T-helper 1 cell treated with Interleukin-12 subunit alpha and Interleukin-12 subunit beta and Interleukin-4 antibody, amounts not matched to agents 30 μg/mL and 1 μg/mL, for 36 hours (primary cell): ENCODE measurements around the gene FALEC.

ENCODE experiments used
- H3K27ac Mint-ChIP-seq: one replicate; pipeline ENCODE4 v1.8.0; 2021; ENCODE audit warnings: mild to moderate bottlenecking, mixed read lengths
- H3K27me3 Mint-ChIP-seq: one replicate; pipeline ENCODE4 v1.8.0; 2021; ENCODE audit warnings: low read depth, mixed read lengths
- H3K36me3 Mint-ChIP-seq: one replicate; pipeline ENCODE4 v1.8.0; 2021; ENCODE audit warnings: low read depth, mixed read lengths
- H3K4me1 Mint-ChIP-seq: one replicate; pipeline ENCODE4 v1.8.0; 2021; ENCODE audit warnings: low read depth, mixed read lengths
- H3K4me3 Mint-ChIP-seq: one replicate; pipeline ENCODE4 v1.8.0; 2021; ENCODE audit warnings: mild to moderate bottlenecking, moderate library complexity, mixed read lengths
- H3K9me3 Mint-ChIP-seq: one replicate; pipeline ENCODE4 v1.8.0; 2021; ENCODE audit warnings: mixed read lengths

Gene FALEC

DNA sequence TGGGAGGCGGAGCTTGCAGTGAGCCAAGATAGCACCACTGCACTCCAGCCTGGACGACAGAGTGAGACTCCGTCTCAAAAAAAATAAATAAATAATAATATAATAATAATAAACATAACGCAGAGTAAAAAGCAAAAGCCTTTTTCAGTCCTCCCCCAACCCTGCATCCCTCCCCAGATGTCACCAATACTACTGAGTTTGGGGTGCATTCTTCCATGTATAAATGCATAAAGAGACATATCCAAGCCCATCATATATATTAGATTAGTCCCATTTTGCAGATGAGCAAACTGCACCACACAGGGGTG, 32.7 kb downstream of the FALEC start:
- H3K4me3 Mint-ChIP-seq: peak overlapping the region; percentile 72
- no peak overlapping the region for H3K27ac Mint-ChIP-seq
- H3K27me3 Mint-ChIP-seq: peaks cover 33% of the 10 kb centered on the region
- no peaks in the 10 kb centered on the region for H3K36me3 Mint-ChIP-seq
- no peaks in the 10 kb centered on the region for H3K9me3 Mint-ChIP-seq
- H3K4me1 Mint-ChIP-seq: peaks cover 21% of the 10 kb centered on the region

- Mint-ChIP-seq H3K9me3 (no peaks in the 10 kb centered on the region), H3K27ac (peak within 1 kb of the TSS; percentile 45), H3K4me3 (peak within 1 kb of the TSS; percentile 83), H3K27me3 (peaks cover 30% of the 10 kb centered on the region), H3K4me1 (peaks cover 21% of the 10 kb centered on the region), H3K36me3 (no peaks in the 10 kb centered on the region)
These were observed 33.3 kb downstream of the FALEC start, which contains the start of gene ADAMTSL4 for GRCh38 chr1:150548632-150549495. TSS of gene ADAMTSL4 (plus strand) at chr1:150549408. CDS start at chr1:150552289, 2,881 bp downstream.

DNA sequence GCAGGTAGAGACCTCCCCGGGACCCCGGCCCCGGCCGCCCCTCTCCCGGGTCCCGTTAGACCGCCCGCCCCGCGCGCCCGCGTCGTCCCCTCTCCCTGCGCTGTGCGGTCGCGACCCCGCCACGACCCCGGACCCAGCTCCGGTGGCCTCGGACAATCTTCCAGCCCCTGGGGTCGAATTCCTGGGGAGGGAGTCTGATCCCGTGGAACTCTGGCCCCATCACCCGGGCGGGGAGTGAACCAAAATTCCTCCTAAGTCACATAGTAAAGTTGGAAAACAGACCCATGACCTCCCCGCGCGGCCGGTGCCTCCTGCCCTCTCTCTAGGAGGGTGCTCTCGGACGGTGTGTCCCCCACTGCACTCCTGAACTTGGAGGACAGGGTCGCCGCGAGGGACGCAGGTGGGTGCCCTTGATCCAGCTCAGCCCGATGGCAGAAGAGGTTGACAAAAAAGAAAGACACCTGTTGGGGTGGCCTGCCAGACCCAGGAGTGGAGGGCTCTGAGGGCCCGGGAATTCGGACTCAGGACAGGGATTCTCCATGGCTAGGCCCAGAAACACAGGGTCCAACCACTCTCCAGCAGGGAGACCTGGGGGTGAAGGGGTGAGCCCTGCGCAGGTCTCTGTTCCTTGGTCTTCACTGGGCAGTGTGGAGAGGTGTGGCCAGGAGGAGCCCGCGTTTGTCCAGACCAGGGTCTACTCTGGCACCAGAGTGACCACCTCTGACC, 34.1 kb downstream of the FALEC start:
- H3K4me3 Mint-ChIP-seq: peak overlapping the region; percentile 83
- H3K27ac Mint-ChIP-seq: peak overlapping the region; percentile 45
- H3K36me3 Mint-ChIP-seq: no peaks in the 10 kb centered on the region
- H3K4me1 Mint-ChIP-seq: peaks cover 21% of the 10 kb centered on the region
- H3K9me3 Mint-ChIP-seq: no peaks in the 10 kb centered on the region
- H3K27me3 Mint-ChIP-seq: peaks cover 30% of the 10 kb centered on the region

DNA sequence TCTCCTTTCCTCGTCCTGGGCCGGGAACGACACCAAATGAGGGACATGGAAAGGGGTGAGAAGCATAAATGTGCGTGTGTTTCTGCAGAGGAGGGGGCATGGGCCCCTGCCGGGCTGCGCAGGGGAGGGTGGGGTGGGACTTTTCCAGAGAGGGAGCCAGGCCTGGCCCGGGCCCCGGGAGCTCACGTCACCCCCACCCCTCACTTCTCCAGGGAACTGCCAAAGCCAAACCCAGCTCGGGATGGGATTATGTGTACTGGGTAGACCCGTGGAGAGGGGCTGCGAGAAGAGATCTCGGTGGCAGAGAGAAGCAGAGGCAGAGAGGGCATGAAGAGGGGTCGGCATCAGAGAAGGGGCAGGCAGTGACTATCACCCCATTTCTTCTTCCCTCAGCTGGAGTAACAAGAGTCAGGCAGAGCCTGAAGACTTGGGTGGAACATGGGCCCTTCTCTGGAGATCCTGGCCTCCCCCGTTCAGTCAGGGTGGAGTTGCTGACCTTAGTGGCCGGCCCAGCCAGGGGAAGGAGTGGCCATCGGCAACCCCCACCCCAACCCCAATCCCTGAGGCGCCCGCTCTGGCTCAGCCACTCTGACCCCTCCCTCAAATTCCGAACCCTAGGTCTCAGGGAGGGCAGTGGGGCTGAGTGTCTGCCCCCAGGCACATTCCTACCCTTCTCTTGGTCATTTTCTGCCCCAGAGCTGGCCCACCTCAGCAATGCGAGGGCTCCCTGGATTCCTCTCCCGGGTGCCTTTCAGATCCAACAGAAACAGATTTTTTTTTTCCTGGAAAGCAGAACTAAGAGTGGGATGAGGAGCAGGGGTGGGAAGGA, 34.9 kb downstream of the FALEC start:
- Mint-ChIP-seq H3K4me3 (peak overlapping the region; percentile 83), H3K27ac (no peak overlapping the region), H3K36me3 (peaks cover 2% of the 10 kb centered on the region), H3K9me3 (no peaks in the 10 kb centered on the region), H3K27me3 (peaks cover 28% of the 10 kb centered on the region), H3K4me1 (peaks cover 21% of the 10 kb centered on the region)

GRCh38 chr1:150551051-150551783, 35.7 kb downstream of the FALEC start:
- Mint-ChIP-seq H3K4me3 (peak overlapping the region; percentile 34), H3K4me1 (peaks cover 21% of the 10 kb centered on the region), H3K9me3 (no peaks in the 10 kb centered on the region), H3K27ac (peak overlapping the region; percentile 52), H3K27me3 (peaks cover 24% of the 10 kb centered on the region), H3K36me3 (peaks cover 5% of the 10 kb centered on the region)

DNA sequence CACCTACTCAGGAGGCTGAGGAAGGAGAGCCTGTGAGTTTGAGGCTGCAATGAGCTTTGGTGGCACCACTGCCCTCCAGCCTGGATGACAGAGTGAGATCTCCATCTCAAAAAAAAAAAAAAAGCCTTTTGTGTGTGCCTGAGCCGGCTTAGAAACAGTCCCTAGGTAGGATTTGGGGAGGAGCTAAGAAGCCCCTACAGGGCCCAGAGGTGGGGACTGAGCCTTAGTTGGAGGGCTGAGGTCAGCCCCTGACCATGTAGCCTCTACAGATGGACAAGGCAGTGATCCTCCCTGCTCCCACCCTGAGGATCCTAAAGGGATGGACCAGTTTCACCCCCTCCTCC, 36.2 kb downstream of the FALEC start:
- H3K4me3 Mint-ChIP-seq: no peak overlapping the region
- H3K9me3 Mint-ChIP-seq: no peaks in the 10 kb centered on the region
- peaks cover 21% of the 10 kb centered on the region for H3K4me1 Mint-ChIP-seq
- H3K36me3 Mint-ChIP-seq: peaks cover 5% of the 10 kb centered on the region
- peaks cover 20% of the 10 kb centered on the region for H3K27me3 Mint-ChIP-seq
- H3K27ac Mint-ChIP-seq: no peak overlapping the region

DNA sequence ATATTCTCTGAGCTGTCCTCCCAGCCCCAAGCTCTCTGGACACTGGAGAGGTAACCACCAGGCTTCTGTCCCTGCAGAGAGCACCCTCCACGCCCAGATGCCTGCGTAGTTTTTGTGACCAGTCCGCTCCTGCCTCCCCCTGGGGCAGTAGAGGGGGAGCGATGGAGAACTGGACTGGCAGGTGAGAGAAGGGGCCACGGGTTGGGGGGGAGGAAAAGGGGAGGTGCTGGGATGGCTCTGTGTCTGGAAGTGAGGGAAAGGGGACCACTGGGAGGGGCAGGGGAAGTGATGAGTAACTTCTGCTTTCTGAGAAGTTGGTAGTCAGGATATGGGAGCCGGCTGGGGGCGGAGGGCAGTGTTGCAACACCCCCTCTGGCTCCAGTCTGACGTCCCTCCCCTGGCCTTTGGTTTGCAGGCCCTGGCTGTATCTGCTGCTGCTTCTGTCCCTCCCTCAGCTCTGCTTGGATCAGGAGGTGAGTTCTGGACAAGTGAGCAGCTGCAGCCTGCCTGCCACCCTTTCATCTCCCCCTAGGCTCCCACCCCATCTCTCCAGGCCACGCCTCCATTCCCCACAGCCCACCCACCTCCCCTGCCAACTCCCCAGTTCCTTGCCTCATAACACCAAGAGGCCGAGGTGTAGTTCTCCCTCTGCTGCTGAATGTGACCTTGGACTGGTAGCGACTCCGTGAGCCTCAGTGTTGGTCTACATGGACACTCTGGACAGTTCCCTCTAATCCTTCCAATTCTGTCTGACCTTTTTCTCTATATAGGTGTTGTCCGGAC, 36.8 kb downstream of the FALEC start:
- peaks cover 19% of the 10 kb centered on the region for H3K27me3 Mint-ChIP-seq
- H3K4me3 Mint-ChIP-seq: no peak overlapping the region
- H3K36me3 Mint-ChIP-seq: peaks cover 5% of the 10 kb centered on the region
- H3K27ac Mint-ChIP-seq: peak overlapping the region; percentile 47
- H3K4me1 Mint-ChIP-seq: peaks cover 21% of the 10 kb centered on the region
- no peaks in the 10 kb centered on the region for H3K9me3 Mint-ChIP-seq

DNA sequence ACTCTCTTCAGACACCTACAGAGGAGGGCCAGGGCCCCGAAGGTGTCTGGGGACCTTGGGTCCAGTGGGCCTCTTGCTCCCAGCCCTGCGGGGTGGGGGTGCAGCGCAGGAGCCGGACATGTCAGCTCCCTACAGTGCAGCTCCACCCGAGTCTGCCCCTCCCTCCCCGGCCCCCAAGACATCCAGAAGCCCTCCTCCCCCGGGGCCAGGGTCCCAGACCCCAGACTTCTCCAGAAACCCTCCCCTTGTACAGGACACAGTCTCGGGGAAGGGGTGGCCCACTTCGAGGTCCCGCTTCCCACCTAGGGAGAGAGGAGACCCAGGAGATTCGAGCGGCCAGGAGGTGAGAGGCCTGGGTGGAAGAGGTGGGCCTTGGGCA, 37.3 kb downstream of the FALEC start:
- Mint-ChIP-seq H3K36me3 (peaks cover 5% of the 10 kb centered on the region), H3K9me3 (no peaks in the 10 kb centered on the region), H3K27ac (peak overlapping the region; percentile 47), H3K4me1 (peaks cover 21% of the 10 kb centered on the region), H3K4me3 (no peak overlapping the region), H3K27me3 (peaks cover 19% of the 10 kb centered on the region)

- Mint-ChIP-seq H3K27me3 (peaks cover 17% of the 10 kb centered on the region), H3K27ac (no peak overlapping the region), H3K4me1 (peaks cover 18% of the 10 kb centered on the region), H3K36me3 (peaks cover 5% of the 10 kb centered on the region), H3K4me3 (no peak overlapping the region), H3K9me3 (no peaks in the 10 kb centered on the region)
These were observed 38.0 kb downstream of the FALEC start for GRCh38 chr1:150553392-150554085.

DNA sequence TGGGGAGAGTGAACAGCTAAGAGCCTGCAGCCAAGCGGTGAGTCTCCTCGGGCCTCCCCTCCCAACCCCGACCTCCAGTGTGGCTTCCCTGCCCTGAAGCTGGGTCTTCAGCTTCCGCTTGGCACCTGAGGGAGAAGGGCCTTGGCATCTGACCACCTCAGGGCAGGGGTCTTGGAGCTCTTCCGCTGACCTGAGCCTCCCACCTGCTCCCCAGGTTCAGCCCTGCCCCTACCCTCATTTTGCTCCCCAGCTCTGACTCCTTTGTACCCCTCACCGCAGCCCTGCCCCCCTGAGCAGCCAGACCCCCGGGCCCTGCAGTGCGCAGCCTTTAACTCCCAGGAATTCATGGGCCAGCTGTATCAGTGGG, 38.5 kb downstream of the FALEC start:
- H3K36me3 Mint-ChIP-seq: peaks cover 5% of the 10 kb centered on the region
- H3K27me3 Mint-ChIP-seq: peaks cover 16% of the 10 kb centered on the region
- peaks cover 17% of the 10 kb centered on the region for H3K4me1 Mint-ChIP-seq
- no peak overlapping the region for H3K4me3 Mint-ChIP-seq
- H3K9me3 Mint-ChIP-seq: no peaks in the 10 kb centered on the region
- H3K27ac Mint-ChIP-seq: no peak overlapping the region

GRCh38 chr1:150555198-150555970, 39.8 kb downstream of the FALEC start:
- no peaks in the 10 kb centered on the region for H3K9me3 Mint-ChIP-seq
- peaks cover 23% of the 10 kb centered on the region for H3K4me1 Mint-ChIP-seq
- H3K27me3 Mint-ChIP-seq: peaks cover 10% of the 10 kb centered on the region
- H3K4me3 Mint-ChIP-seq: no peak overlapping the region
- H3K36me3 Mint-ChIP-seq: peaks cover 5% of the 10 kb centered on the region
- no peak overlapping the region for H3K27ac Mint-ChIP-seq

- Mint-ChIP-seq H3K4me1 (peaks cover 25% of the 10 kb centered on the region), H3K4me3 (no peak overlapping the region)
These were observed 40.7 kb downstream of the FALEC start for GRCh38 chr1:150555971-150556865.

More at GRCh38 chr1:150555971-150556865, 40.7 kb downstream of the FALEC start:
- H3K27me3 Mint-ChIP-seq: peaks cover 2% of the 10 kb centered on the region
- peaks cover 5% of the 10 kb centered on the region for H3K36me3 Mint-ChIP-seq
- H3K27ac Mint-ChIP-seq: no peak overlapping the region
- H3K9me3 Mint-ChIP-seq: no peaks in the 10 kb centered on the region
